ENCODE measurements around the gene ELMO1. TPM values are rescaled to one million over a fixed set of nuclear protein-coding genes. Genes with fewer than 3 reads are reported as not detected.

ELMO1 gene
- total and polyA plus RNA-seq, 2 of the 13 experiments (the other 11 are each of a cell fraction or from before 2014, with no cell fraction given) = 0.11 to 0.17 TPM

GRCh38 chr7:36984041-36984521 is 464.6 kb downstream of the ELMO1 start (continued):
- TF ChIP-seq, protein P1, sequence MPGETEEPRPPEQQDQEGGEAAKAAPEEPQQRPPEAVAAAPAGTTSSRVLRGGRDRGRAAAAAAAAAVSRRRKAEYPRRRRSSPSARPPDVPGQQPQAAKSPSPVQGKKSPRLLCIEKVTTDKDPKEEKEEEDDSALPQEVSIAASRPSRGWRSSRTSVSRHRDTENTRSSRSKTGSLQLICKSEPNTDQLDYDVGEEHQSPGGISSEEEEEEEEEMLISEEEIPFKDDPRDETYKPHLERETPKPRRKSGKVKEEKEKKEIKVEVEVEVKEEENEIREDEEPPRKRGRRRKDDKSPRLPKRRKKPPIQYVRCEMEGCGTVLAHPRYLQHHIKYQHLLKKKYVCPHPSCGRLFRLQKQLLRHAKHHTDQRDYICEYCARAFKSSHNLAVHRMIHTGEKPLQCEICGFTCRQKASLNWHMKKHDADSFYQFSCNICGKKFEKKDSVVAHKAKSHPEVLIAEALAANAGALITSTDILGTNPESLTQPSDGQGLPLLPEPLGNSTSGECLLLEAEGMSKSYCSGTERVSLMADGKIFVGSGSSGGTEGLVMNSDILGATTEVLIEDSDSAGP (CRISPR knock-in tag; IDR thresholded peaks at IDR 0.05; ENCODE audit: borderline replicate concordance) = no peak
- TF ChIP-seq EP300 (IDR thresholded peaks at IDR 0.05; ENCODE audit: low read depth in 2 of 2, low read length in 2 of 2) (peak in 1 of 2 experiments; percentile 72; a peak in 1 of 4 replicates), EP300 (CRISPR knock-in tag; IDR thresholded peaks at IDR 0.05; ENCODE audit: borderline replicate concordance) (peak; percentile 62; the same call in 1 of the 2 replicates), ZBTB1 (CRISPR knock-in tag; IDR thresholded peaks at IDR 0.05; ENCODE audit: borderline replicate concordance) (no peak), ZFY (CRISPR knock-in tag; IDR thresholded peaks at IDR 0.05) (no peak), AGO1 (IDR thresholded peaks at IDR 0.05; ENCODE audit: low read depth, low read length, poor library complexity, severe bottlenecking) (no peak), ZNF572 (CRISPR knock-in tag; IDR thresholded peaks at IDR 0.05) (no peak), SOX5 (CRISPR knock-in tag; IDR thresholded peaks at IDR 0.05; ENCODE audit: borderline replicate concordance) (peak; percentile 97), FOXO1 (CRISPR knock-in tag; IDR thresholded peaks at IDR 0.05) (peak; percentile 49; the same call in 1 of the 2 replicates), ATF7 (IDR thresholded peaks at IDR 0.05) (no peak), ATF7 (CRISPR knock-in tag; IDR thresholded peaks at IDR 0.05) (no peak), ELF3 (CRISPR knock-in tag; IDR thresholded peaks at IDR 0.05) (peak; percentile 31; the same call in 1 of the 2 replicates), KDM4B (CRISPR knock-in tag; IDR thresholded peaks at IDR 0.05) (no peak), ZGPAT (CRISPR knock-in tag; IDR thresholded peaks at IDR 0.05) (peak; percentile 26; the same call in 1 of the 2 replicates), NR2F2 (IDR thresholded peaks at IDR 0.05; ENCODE audit: borderline replicate concordance, low read depth) (peak; percentile 81), SMAD3 (CRISPR knock-in tag; IDR thresholded peaks at IDR 0.05) (0 out of 2 replicates have a peak, but pooled peaks have one; percentile 42), PRPF4 (IDR thresholded peaks at IDR 0.05; ENCODE audit: low read depth, low read length, poor library complexity, severe bottlenecking) (no peak), TBX3 (IDR thresholded peaks at IDR 0.05; ENCODE audit: borderline replicate concordance) (no peak), SAP130 (CRISPR knock-in tag; IDR thresholded peaks at IDR 0.05; ENCODE audit: low read depth) (peak; percentile 48; the same call in 1 of the 2 replicates)
- TF ChIP-seq, protein P2, sequence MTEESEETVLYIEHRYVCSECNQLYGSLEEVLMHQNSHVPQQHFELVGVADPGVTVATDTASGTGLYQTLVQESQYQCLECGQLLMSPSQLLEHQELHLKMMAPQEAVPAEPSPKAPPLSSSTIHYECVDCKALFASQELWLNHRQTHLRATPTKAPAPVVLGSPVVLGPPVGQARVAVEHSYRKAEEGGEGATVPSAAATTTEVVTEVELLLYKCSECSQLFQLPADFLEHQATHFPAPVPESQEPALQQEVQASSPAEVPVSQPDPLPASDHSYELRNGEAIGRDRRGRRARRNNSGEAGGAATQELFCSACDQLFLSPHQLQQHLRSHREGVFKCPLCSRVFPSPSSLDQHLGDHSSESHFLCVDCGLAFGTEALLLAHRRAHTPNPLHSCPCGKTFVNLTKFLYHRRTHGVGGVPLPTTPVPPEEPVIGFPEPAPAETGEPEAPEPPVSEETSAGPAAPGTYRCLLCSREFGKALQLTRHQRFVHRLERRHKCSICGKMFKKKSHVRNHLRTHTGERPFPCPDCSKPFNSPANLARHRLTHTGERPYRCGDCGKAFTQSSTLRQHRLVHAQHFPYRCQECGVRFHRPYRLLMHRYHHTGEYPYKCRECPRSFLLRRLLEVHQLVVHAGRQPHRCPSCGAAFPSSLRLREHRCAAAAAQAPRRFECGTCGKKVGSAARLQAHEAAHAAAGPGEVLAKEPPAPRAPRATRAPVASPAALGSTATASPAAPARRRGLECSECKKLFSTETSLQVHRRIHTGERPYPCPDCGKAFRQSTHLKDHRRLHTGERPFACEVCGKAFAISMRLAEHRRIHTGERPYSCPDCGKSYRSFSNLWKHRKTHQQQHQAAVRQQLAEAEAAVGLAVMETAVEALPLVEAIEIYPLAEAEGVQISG (CRISPR knock-in tag; IDR thresholded peaks at IDR 0.05) = 0 out of 2 replicates have a peak, but pooled peaks have one; percentile 25
- TF ChIP-seq, protein P3, sequence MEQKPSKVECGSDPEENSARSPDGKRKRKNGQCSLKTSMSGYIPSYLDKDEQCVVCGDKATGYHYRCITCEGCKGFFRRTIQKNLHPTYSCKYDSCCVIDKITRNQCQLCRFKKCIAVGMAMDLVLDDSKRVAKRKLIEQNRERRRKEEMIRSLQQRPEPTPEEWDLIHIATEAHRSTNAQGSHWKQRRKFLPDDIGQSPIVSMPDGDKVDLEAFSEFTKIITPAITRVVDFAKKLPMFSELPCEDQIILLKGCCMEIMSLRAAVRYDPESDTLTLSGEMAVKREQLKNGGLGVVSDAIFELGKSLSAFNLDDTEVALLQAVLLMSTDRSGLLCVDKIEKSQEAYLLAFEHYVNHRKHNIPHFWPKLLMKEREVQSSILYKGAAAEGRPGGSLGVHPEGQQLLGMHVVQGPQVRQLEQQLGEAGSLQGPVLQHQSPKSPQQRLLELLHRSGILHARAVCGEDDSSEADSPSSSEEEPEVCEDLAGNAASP (CRISPR knock-in tag; IDR thresholded peaks at IDR 0.05; ENCODE audit: borderline replicate concordance) = peak; percentile 18; the same call in 1 of the 2 replicates
- TF ChIP-seq, protein P4, sequence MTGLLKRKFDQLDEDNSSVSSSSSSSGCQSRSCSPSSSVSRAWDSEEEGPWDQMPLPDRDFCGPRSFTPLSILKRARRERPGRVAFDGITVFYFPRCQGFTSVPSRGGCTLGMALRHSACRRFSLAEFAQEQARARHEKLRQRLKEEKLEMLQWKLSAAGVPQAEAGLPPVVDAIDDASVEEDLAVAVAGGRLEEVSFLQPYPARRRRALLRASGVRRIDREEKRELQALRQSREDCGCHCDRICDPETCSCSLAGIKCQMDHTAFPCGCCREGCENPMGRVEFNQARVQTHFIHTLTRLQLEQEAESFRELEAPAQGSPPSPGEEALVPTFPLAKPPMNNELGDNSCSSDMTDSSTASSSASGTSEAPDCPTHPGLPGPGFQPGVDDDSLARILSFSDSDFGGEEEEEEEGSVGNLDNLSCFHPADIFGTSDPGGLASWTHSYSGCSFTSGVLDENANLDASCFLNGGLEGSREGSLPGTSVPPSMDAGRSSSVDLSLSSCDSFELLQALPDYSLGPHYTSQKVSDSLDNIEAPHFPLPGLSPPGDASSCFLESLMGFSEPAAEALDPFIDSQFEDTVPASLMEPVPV (CRISPR knock-in tag; IDR thresholded peaks at IDR 0.05) = no peak

Data from HepG2 (cell line).